OCI-LY7 (cell line): ENCODE measurements around the gene SLC12A4.

Experiments used
- CTCF ChIP-seq: fragments of 200-600 bp; sonication (generic); conservative IDR thresholded peaks from 2 replicates; pipeline ENCODE4 v1.5.1; 2014; ENCODE audit warnings: mild to moderate bottlenecking, antibody characterized with exemption, low read length, moderate library complexity, mixed read lengths
- EZH2phosphoT487 ChIP-seq: fragments of 200-600 bp; sonication (generic); IDR thresholded peaks from 2 replicates; pipeline ENCODE4 v1.6.1; 2018; ENCODE audit warnings: low read depth, borderline replicate concordance, mild to moderate bottlenecking, mixed run types, antibody characterized with exemption, low read length, moderate library complexity, mixed read lengths

- TF ChIP-seq CTCF (no peak), EZH2phosphoT487 (no peak)
These were observed 47.2 kb upstream of the SLC12A4 start, which contains the start of gene DPEP2NB for GRCh38 chr16:68015681-68016080.
